ENCODE data around the gene B9D1.

The B9D1 gene, protein sequence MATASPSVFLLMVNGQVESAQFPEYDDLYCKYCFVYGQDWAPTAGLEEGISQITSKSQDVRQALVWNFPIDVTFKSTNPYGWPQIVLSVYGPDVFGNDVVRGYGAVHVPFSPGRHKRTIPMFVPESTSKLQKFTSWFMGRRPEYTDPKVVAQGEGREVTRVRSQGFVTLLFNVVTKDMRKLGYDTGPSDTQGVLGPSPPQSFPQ

DNA sequence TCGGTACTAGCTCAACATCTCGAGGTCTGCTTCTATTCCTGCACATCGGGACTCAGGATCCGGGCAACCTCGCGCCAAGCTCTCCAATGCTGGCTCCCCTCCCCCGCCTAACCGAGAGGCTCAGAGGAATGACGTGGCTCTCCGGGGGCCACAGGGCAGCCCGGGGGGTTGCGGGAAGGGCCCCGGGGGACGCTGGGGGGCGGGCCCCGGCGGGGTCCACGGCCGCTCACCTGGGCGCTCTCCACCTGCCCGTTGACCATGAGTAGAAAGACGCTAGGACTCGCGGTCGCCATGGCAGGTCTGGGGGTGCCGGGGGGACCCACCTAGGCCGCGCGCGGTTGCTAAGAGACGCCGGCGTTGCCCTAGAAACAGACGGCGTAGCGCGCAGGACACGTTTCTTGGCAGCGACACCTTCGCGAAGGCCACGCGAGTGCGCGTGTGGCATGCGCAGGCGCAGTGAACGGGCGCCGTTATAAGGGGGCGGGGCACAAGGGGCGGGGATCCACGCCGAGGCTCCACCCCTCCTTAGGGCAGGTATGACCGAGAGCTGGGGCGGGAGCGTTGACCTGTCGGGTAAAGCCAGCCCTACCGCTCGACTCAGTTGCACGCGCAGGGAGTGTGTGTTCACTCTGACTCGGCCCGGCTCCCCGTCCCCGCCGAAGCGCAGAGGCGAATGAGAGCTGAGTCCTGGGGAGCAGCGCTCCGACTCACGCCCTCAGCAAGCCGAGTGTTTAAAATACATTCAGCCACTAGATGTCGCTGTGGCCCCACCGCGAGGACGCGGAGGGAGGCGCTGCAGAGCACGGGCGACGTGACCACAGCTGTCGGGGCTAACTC is at the start of gene B9D1:
TSS of gene B9D1 (minus strand) at position 447 of the 837 bp plus-strand sequence. CDS start at position 293, 154 bp downstream.
- DNase-seq = peak; percentile 99

DNA sequence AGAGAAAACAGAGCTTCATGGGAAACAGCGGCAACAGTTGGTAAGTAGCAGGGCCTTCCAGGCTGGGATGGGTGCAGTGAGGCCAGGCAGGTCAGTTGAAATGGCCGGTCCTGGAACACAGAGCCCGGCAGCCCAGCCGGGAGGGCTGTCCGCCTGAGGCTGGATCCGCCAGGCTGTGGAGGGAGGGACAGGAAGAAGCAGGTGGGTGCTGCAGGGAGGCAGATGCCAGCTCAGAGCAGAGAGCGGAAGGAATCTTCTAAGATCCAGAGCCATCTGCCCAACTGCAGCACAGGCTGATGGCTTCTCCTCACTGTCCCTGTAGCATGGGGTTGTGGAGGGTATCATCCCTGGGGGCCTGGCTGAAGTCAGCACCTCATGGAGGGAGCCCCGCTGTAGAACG is 49.1 kb upstream of the B9D1 start:
- DNase-seq = no peak

DNA sequence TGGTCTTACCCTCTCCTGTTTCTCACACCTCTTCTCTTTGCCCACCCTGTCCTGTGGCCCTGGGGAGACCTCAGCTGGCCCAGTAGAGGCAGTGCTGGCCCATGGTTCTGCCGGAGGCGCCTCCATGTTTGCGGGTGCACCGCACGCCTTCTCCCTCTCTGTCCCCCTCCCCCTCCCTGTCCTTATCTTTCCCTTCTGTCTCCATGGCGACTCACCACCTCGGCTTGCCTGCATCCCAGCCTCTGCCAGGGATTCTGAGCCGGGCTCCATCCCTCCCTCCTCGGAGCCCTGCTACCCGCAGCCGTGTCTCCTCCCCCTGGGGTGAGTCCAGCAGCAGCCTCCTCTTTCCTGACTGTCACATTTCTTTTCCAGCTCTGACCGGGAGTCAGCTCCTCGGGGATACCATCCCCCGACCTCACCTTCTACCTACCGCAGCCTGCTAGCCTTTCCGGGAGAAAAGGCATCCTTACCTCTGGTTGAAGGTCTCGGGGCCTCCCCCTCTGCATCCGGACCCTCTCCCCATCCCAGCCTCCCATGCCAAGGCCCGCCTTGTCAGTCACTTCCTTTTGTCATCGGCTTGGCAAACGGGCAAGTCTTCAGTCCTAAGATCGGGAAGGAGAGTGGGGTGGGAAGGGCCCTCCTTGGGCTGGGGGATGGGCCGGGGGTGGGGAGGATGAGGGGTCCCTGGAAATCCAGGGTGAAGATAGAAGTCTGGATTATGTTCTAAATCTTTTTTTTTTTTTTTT is 48.5 kb upstream of the B9D1 start, which contains the start of gene RNF112:
TSS of gene RNF112 (plus strand) at position 358 of the 746 bp plus-strand sequence. CDS start at position 535, 177 bp downstream.
- no peak for DNase-seq

DNA sequence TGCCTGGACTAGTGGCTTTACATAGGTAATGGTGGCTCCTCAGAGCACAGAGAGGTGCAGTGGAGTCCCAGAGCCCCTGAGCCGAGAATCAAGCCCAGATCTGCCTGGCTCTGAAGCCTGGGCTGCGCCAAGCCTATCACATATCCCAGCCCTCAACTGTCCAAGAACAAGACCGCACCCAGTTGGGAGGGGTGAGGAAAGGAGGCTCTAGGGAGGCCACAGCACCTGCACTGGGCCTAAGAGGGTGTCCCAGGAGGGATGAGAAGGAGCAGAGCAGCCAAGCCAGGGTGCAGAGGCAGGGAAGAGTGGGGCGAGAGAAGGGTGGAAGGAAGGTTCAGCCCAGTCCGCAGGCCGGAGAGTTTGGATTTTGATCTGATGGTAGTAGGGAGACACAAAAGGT is 47.6 kb upstream of the B9D1 start:
- no peak for DNase-seq

DNA sequence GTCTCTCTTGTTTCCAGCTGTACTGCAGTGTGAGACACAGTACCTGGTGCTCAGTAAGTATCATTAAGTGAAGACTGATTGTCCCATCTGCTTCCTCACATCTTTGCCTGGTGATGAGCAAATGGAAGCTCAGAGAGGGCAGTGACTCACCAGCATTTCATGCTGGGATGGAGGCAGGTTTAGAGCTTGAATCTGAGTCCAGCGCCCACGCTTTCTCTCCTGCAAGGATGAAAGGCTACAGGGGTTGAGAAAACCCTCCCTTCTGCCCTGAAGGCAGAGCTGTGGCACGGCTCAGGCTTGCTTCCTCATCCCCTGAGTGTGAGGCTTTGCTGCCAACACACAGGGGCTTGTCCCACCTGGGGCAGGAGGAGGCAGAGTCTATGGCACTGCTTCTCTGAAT is 47.0 kb upstream of the B9D1 start:
- no peak for DNase-seq

DNA sequence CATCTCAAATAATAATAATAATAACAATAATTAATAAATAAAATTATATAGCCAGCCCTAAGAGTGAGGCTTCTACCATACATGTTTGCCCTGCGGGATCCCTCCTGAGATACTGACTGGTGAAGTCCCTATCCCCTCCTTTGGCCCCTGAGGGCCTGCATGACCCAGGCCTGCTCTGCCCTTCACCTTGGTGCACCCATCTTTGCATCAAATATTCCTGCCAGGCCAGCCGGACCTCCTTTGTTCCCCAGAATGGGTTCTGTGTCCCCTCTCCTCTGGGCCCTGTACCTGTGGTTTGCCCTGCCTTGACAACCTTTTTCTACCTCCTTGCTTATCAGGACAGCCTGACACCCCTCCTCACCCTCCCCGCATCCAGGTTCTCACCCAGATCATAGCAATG is 46.5 kb upstream of the B9D1 start:
- no peak for DNase-seq

DNA sequence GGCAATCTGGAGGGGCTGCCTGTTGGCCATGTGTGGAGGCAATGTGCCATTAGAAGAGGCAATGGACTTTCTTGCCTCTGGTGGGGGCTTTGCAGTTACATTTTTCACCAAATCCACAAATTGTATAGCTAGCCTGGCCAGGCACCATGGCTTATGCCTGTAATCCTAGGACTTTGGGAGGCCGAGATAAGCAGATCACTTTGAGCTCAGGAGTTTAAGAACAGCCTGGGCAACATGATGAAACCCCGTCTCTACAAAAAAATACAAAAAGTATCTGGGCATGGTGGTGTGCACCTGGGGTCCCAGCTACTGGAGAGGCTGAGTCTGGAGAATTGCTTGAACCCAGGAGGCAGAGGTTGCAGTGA is 45.8 kb upstream of the B9D1 start:
- DNase-seq = no peak

DNA sequence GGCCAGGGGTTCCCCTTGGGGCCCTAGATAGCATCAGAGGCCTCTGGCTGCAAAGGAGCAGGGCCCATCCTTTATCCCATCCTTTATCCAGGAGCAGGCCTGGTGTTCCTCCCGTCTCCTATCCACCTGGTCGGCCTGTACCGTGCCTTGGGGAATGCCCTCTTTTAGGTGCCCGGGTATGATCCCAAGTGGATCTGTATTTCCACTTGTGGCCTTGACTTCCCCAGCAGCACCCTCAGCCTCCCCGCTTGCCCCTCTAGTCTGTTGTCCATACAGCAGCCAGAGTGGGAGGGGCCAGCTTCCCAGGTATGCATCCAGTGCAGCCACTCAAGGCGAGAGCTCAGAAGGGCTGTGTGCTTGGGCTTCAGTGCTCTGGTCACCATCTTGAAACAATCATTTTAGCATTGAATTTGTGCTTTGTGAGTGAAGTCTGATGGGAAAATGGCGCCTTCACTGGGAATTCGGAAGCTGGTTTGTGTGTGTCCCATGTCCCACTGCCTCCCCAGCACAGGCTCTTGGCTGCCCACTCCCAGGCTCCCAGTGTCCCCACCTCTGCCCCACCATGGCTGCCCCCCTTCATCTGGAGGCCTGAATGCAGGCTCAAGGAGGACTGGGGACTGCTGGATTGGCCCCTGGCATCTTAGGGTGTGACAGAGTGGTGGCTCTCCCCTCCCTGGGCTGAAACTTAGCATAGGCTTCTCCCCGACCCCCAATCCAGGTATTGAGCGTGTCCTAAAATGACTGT is 45.2 kb upstream of the B9D1 start:
- DNase-seq = no peak

DNA sequence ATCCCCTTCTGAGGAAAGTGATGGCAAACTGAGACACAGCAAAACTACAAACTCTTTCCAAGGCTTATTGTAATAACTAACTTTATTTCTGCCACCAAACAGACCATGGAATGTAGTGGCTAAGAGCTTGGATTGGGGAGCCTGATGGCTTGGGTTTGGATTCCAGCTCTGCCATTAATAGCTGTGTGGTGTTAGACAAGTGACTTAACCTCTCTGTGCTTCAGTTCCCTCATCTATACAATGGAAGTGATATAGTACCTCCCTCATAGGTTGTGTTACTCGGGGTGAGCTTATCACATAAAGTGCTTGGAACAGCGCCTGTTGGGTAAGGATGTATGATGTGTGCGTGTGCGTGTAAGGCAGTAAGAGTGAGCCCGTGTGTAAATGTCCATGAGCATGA is 42.6 kb upstream of the B9D1 start:
- DNase-seq = no peak

DNA sequence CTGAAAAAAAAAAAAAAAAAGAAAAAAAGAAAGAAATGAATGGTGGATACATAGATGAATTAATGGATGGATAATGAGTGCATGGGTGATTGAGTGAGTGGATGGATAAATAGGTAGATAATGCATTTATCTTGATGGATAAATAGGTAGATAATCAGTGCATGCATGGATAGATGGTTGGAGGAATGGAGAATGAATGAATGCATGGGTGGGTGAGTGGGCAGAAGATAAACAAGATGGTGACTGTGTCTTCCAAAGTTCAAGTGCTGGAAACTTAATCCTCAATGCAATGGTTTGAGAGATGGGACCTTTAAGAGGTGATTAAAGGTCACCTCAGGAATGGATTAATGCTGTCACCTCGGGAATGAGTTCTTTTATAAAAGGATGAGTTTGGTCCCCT is 41.7 kb upstream of the B9D1 start:
- no peak for DNase-seq

DNA sequence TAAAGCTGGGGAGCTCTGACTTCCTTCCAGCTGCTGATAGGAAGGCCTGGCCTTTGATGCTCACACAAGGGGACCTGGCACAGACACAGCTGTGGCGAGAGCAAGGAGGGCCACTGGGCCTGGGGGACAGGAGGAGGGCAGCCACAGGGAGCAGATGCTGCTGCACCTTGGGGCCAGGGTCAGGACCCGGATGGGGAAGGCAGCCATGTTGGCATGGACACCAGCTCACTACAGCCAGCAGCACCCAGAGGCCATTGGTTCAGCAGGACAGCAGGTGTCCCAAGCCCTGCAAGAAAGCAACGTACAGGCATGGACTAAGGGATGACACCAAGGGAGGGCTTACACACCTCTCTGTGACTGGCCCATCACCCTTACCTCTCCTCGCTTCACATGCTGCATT is 40.5 kb upstream of the B9D1 start:
- DNase-seq = no peak

DNA sequence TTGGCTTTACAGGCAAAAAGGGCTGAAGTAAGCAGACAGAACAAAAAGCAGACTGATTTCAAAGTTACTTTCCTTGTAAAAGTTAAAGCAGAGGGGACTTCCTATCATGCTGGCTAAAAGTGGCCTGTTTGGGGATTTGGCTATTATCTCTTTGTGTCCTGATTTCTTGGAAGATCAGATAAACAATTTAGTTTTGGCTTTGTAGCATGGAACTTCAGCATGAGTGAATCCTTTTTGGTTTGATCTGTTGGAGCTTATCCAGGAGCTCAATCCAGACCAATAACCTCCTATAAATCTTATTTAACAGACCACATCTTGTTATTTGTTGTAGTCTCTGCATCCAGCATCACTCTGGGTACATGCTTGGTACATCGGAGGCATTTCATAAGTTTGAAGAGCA is 39.6 kb upstream of the B9D1 start:
- DNase-seq = no peak

DNA sequence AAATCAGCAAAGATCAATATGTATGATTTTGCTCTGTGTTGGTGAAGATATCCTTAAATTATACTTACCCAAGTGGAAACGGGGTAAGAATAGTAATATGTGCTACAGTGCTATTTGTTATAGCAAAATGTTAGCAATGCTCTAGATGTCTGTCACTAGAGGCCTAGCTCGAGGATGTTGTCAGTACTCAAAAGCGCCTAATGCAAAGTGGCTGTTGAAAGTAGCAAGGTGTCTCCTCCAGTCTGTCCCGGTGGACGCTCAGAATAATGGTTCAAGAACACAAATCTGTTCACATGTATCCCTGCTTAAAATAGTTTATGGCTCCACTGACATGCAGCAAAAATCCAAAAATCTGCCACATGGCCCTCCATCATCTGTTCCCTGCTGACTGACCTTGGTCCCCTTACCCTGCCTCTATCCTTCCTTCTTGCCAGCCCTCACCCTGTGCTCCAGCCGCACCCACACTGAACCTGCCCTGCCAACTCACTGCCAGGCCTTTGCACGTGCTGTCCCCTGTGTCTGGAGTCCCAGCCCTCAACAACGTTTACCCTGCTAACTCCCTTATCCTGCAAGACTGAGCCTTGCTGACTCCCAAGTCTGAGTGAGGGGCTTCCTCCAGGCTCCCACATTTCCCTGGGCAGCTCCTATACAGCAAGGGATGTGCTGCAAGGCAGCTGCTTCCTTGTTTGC is 38.9 kb upstream of the B9D1 start:
- DNase-seq = no peak

DNA sequence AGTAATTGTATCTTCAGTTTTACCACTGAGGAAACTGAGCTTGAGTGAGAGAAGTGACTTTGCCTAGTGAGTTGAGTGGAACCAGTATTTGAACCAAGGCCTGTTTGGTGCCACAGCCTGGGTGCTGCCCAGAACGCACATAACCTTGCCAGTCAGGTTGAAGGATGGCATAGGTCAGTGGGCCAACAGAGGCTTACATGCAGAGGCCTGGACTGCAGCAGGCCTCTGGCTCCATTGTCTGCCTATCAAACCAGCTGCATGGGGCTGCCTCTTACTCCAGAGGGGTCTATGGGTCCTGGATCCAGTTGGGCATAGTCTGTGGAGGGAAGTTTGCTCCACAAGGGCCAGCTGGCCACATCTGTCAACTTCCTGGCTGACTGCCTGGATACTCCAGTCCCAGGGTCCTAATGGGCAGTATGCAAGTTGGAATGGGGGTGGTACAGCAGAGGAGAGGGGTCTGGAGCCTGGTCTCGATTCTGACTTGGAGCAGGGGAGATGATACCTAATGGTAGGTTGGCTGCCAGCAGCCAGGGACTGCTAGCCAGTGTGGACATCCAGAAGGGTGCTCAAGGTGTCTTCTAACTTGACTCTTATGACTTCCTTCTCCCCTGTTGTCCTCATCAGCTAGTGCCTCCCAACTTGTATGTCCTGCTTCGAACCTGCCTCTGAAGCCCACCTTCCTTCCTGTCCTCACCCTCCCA is 37.4 kb upstream of the B9D1 start:
- DNase-seq = no peak

DNA sequence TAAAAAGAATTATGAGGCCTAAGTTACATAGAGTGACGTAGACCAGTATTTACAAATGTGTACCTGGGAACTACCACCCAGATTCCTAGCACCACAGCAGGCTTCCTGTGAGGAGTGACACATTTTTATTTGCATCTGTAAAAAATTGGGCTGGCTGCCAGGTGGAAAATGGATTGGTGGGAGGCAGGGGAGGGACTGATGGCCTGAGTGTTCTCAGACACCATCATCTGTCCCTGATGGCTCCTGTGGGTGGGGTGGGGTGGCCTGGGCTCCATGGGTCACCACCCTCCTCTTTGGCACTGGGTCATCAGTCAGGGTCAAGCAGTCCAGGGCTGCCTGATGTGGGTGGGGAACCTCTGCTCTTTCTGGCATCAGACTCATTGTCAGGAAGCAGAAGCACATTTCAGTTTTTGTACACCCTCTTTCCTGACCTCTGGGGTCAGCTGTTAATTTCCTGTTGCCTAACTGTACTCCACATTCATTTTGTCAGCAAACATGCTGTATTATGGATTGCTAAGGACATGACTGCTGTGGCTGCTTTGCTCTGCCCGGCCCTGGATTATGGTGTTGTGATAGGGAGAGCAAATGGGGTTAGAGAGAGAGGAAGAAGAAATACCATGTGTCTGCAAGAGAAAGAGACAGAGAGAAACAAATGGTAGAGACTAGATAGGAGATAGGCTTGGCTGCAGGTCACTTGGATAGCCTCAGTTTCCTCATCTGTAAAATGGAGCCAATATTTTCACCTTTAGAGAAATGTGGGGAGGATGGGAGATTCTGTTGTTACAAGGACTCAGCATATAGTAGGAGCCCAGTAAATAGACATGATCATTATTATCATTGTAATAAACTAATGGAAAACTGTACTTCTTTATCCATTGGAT is 36.0 kb upstream of the B9D1 start:
- no peak for DNase-seq

DNA sequence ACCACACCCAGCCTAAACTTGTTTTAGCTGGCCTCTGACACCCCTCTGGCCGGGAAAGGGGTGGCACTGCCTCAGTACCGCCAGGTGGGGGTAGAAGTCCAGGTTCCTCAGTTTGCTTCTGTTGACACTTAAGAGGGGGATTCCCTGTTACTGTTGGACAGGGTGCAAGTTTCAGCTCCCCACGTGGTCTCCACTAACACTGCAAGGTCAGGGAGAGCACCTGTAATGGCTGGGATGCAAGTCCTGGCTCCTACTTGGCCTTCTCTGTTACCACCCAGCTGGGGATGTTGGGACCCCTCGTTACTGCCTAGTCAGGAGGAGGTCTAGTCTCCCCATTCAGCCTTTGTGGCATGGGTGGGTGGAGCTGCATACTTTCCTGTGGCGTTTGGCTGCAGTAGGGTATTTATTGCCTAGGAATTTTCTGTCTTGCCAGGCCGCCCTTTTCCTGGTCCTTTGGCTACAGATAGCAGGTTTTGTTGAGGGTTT is 35.1 kb upstream of the B9D1 start:
- no peak for DNase-seq

DNA sequence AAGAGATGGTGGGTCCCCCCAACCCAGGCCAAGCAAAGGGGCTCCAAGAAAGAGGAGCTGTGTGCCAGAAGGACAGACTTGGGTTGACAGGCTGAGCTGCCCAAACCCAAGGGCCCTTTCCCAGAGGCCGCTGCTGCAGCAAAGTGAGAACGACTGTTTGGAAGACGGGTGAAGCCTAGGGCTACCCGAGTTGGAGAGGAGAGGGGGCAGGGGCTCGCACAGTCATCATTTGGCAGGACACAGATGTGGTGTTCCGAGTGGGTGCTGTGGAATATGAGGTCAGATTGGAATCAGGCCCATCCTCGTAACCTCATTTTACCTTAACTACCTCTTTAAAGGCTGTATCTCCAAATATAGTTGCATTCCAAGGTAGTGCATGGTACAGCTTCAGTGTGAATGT is 29.8 kb upstream of the B9D1 start:
- DNase-seq = no peak

DNA sequence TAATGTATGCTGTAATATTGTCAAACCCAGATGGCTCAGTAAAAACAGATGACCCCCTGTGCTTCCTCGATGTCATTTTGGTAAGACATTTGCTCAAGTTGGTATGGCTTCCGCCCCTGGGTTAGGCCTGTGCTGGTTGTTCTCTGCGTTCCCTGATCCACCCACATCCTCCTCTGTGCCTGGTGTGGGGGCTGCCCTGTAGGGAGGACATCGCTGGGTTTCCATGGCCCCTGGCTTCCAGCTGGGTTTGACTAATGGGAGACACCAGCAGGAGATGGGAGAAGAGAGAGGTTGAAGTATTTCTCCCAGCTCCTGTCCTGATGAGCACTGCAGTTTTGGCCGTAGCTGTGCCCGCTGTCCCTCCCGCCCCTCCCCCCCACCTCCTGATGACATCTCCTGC is 28.9 kb upstream of the B9D1 start:
- DNase-seq = no peak

DNA sequence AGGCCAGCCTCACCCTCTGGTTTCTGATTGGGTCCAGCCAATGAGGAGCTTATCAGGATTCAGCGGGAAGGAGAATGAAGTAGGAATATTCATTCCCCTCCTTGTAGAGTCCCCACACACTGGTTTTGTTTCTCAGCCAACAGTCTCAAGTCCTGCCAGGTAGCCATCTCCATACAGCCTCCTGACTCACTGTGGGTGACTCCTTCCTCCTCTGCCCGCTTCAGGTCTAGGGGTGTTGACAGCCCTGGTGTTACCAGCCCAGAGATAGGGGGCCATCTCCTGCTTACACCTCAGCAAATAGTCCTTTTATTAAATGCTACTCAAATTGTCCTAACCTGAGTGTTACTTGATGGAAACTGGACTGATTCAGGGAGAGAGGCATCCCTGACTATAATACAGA is 28.4 kb upstream of the B9D1 start:
- no peak for DNase-seq

All from activated CD8-positive, alpha-beta memory T cell treated with anti-CD3 and anti-CD28 coated beads for 24 hours (primary cell).